Duodenal mucosa (tissue), 2 donors: ENCODE results near the gene ADAMTSL3.

Experiments used
- H3K27ac ChIP-seq: one replicate; pipeline ENCODE4 v1.7.0; 2013; ENCODE audit warnings: low read depth, low read length
- H3K27me3 ChIP-seq, 2 donors: one replicate each; pipeline ENCODE4 v1.7.0; 2013; ENCODE audit warnings: low read length in 2 of 2, control low read depth in 1 of 2; ENCODE audit not compliant: insufficient read depth in 2 of 2, control insufficient read depth in 1 of 2
- H3K36me3 ChIP-seq, 2 donors: one replicate each; pipeline ENCODE4 v1.7.0; 2013; ENCODE audit warnings: low read length in 2 of 2, control low read depth in 1 of 2; ENCODE audit not compliant: insufficient read depth in 2 of 2, control insufficient read depth in 1 of 2
- H3K4me1 ChIP-seq, 2 donors: one replicate each; pipeline ENCODE4 v1.7.0; 2013; ENCODE audit warnings: low read length in 2 of 2, control low read depth in 1 of 2; ENCODE audit not compliant: insufficient read depth in 2 of 2, control insufficient read depth in 1 of 2
- H3K4me3 ChIP-seq, 2 donors: one replicate each; pipeline ENCODE4 v1.7.0; 2013; ENCODE audit warnings: low read length in 2 of 2, low read depth in 1 of 2
- H3K9ac ChIP-seq, 2 donors: one replicate each; pipeline ENCODE4 v1.7.0; 2013; ENCODE audit warnings: low read length in 2 of 2, low read depth in 1 of 2
- H3K9me3 ChIP-seq, 2 donors: one replicate each; pipeline ENCODE4 v1.7.0; 2013; ENCODE audit warnings: low read length in 2 of 2, control low read depth in 1 of 2; ENCODE audit not compliant: control insufficient read depth in 1 of 2

ADAMTSL3 gene

GRCh38 chr15:83973816-83974215, 319.9 kb downstream of the ADAMTSL3 start:
- H3K9me3 ChIP-seq = peaks cover 0 to 4% of the 10 kb centered on the region in 2 donors
- no peak overlapping the region for H3K9ac ChIP-seq
- H3K4me1 ChIP-seq = no peaks in the 10 kb centered on the region
- H3K4me3 ChIP-seq = no peak overlapping the region
- H3K27me3 ChIP-seq = no peaks in the 10 kb centered on the region
- no peaks in the 10 kb centered on the region for H3K36me3 ChIP-seq
- H3K27ac ChIP-seq = no peak overlapping the region

GRCh38 chr15:83977992-83978391, 324.1 kb downstream of the ADAMTSL3 start:
- no peak overlapping the region for H3K9ac ChIP-seq
- H3K27ac ChIP-seq = no peak overlapping the region
- peaks cover 0 to 4% of the 10 kb centered on the region in 2 donors for H3K9me3 ChIP-seq
- H3K36me3 ChIP-seq = no peaks in the 10 kb centered on the region
- H3K27me3 ChIP-seq = no peaks in the 10 kb centered on the region
- H3K4me1 ChIP-seq = no peaks in the 10 kb centered on the region
- H3K4me3 ChIP-seq = no peak overlapping the region

GRCh38 chr15:83978588-83978987, 324.7 kb downstream of the ADAMTSL3 start:
- no peaks in the 10 kb centered on the region for H3K36me3 ChIP-seq
- peaks cover 0 to 4% of the 10 kb centered on the region in 2 donors for H3K9me3 ChIP-seq
- no peak overlapping the region for H3K9ac ChIP-seq
- H3K27ac ChIP-seq = no peak overlapping the region
- no peaks in the 10 kb centered on the region for H3K4me1 ChIP-seq
- no peaks in the 10 kb centered on the region for H3K27me3 ChIP-seq
- no peak overlapping the region for H3K4me3 ChIP-seq

- H3K9me3 ChIP-seq = peaks cover 0 to 4% of the 10 kb centered on the region in 2 donors
- H3K4me1 ChIP-seq = no peaks in the 10 kb centered on the region
- H3K4me3 ChIP-seq = no peak overlapping the region
- H3K27ac ChIP-seq = no peak overlapping the region
- H3K27me3 ChIP-seq = no peaks in the 10 kb centered on the region
- no peak overlapping the region for H3K9ac ChIP-seq
- no peaks in the 10 kb centered on the region for H3K36me3 ChIP-seq
Observed at GRCh38 chr15:83980637-83981036, 326.7 kb downstream of the ADAMTSL3 start.

GRCh38 chr15:83982748-83983147, 328.8 kb downstream of the ADAMTSL3 start:
- no peaks in the 10 kb centered on the region for H3K4me1 ChIP-seq
- no peak overlapping the region for H3K27ac ChIP-seq
- no peaks in the 10 kb centered on the region for H3K36me3 ChIP-seq
- no peak overlapping the region for H3K4me3 ChIP-seq
- no peaks in the 10 kb centered on the region for H3K9me3 ChIP-seq
- no peaks in the 10 kb centered on the region for H3K27me3 ChIP-seq
- no peak overlapping the region for H3K9ac ChIP-seq

GRCh38 chr15:83983634-83984458, 329.9 kb downstream of the ADAMTSL3 start:
- Histone ChIP-seq H3K27ac (no peak overlapping the region), H3K9ac (no peak overlapping the region), H3K9me3 (no peaks in the 10 kb centered on the region), H3K4me1 (no peaks in the 10 kb centered on the region), H3K36me3 (no peaks in the 10 kb centered on the region), H3K4me3 (no peak overlapping the region), H3K27me3 (no peaks in the 10 kb centered on the region)

- no peak overlapping the region for H3K27ac ChIP-seq
- no peaks in the 10 kb centered on the region for H3K4me1 ChIP-seq
- H3K27me3 ChIP-seq = no peaks in the 10 kb centered on the region
- no peaks in the 10 kb centered on the region for H3K36me3 ChIP-seq
- no peak overlapping the region for H3K9ac ChIP-seq
- no peaks in the 10 kb centered on the region for H3K9me3 ChIP-seq
- no peak overlapping the region for H3K4me3 ChIP-seq
Observed at GRCh38 chr15:83984601-83985000, 330.7 kb downstream of the ADAMTSL3 start.

GRCh38 chr15:83991163-83991562, 337.2 kb downstream of the ADAMTSL3 start:
- Histone ChIP-seq H3K4me1 (no peaks in the 10 kb centered on the region), H3K9me3 (no peaks in the 10 kb centered on the region), H3K27ac (no peak overlapping the region), H3K4me3 (no peak overlapping the region), H3K9ac (no peak overlapping the region), H3K36me3 (no peaks in the 10 kb centered on the region), H3K27me3 (no peaks in the 10 kb centered on the region)

- Histone ChIP-seq H3K9me3 (no peaks in the 10 kb centered on the region), H3K9ac (no peak overlapping the region), H3K27me3 (no peaks in the 10 kb centered on the region), H3K4me3 (no peak overlapping the region), H3K4me1 (no peaks in the 10 kb centered on the region), H3K36me3 (no peaks in the 10 kb centered on the region), H3K27ac (no peak overlapping the region)
Observed at GRCh38 chr15:83992324-83993031, 338.6 kb downstream of the ADAMTSL3 start.

GRCh38 chr15:83993591-83993990, 339.7 kb downstream of the ADAMTSL3 start:
- Histone ChIP-seq H3K36me3 (no peaks in the 10 kb centered on the region), H3K9me3 (no peaks in the 10 kb centered on the region), H3K27ac (no peak overlapping the region), H3K27me3 (no peaks in the 10 kb centered on the region), H3K4me3 (no peak overlapping the region), H3K4me1 (no peaks in the 10 kb centered on the region), H3K9ac (no peak overlapping the region)
